GM21576 (cell line): Measurements from ENCODE around the gene CCNDBP1.

Source experiments
- ATAC-seq: cut with Tn5 transposase; IDR thresholded peaks from one replicate; pipeline ENCODE4 v1.9.1; 2021; ENCODE audit warnings: mild to moderate bottlenecking, moderate library complexity; ENCODE audit not compliant: unreplicated experiment

Gene CCNDBP1

DNA sequence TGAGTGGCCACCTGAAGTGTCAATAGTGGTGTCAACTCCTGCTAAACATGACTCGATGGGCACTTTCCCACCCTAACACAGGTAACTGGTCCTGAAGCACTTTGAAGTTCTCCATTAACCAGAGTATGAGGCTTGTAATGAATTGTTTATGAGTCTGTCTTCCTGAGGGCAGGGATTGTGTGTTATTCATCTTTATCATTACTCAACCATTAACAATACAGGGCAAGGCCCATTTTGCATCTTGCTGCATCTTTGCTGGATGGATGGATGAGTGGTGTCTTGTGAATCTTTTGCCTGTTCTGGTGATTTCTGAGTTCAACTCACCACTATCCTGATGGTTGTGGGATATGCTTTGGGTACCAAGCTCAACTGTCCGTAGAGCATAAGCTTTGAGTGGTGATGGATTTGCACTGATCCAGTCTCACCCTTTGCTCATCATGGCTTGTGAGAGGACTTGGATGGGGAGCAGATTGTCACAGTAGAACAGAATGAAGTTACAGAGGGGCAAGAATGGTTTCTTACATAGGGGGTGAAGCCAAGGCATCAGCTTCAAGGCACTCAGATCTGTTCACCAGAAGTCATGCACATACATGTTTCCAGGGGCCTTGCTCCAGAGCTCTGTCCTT, 57.9 kb downstream of the CCNDBP1 start:
- ATAC-seq = no peak

GRCh38 chr15:43244092-43244491, 58.9 kb downstream of the CCNDBP1 start:
- ATAC-seq = no peak

GRCh38 chr15:43246261-43246774, 61.1 kb downstream of the CCNDBP1 start:
- ATAC-seq = no peak
